SK-N-MC (cell line): Measurements from ENCODE around the gene SLC29A1.

ENCODE experiments used
- DNase-seq: peaks from one replicate; pipeline ENCODE4 v3.0.0-alpha.2; 2011; ENCODE audit warnings: low read depth, low spot score
- H3K27ac ChIP-seq: fragments of 200-600 bp; sonication (generic); 2 replicates; pipeline ENCODE4 v1.5.1; 2016; ENCODE audit warnings: mixed run types
- H3K36me3 ChIP-seq: fragments of 200-600 bp; sonication (generic); 2 replicates; pipeline ENCODE4 v1.6.1; 2017; ENCODE audit warnings: antibody characterized with exemption, low read length, mixed read lengths; ENCODE audit not compliant: insufficient read depth
- H3K4me3 ChIP-seq: fragments of 200-600 bp; sonication (generic); 2 replicates; pipeline ENCODE4 v1.5.1; 2016
- H3K9ac ChIP-seq: fragments of 200-600 bp; sonication (generic); 2 replicates; pipeline ENCODE4 v1.8.0; 2017; ENCODE audit warnings: mixed run types, mixed read lengths; ENCODE audit not compliant: insufficient read length
- H3K9me3 ChIP-seq: fragments of 200-600 bp; sonication (generic); 2 replicates; pipeline ENCODE4 v1.6.1; 2017; ENCODE audit warnings: low read depth, mild to moderate bottlenecking, antibody characterized with exemption, low read length, moderate library complexity, mixed read lengths
- EZH2 ChIP-seq: fragments of 200-600 bp; sonication (generic); IDR thresholded peaks from one replicate; pipeline ENCODE4 v1.6.1; 2017; ENCODE audit warnings: antibody characterized with exemption
- FOXP2 ChIP-seq: optimal IDR thresholded peaks from 2 replicates; pipeline ENCODE3; 2011; ENCODE audit warnings: mild to moderate bottlenecking, moderate library complexity; ENCODE audit not compliant: insufficient read depth; ENCODE audit errors: extremely low read length, control extremely low read depth
- POLR2AphosphoS5 ChIP-seq: IDR thresholded peaks from 2 replicates; pipeline ENCODE4 v1.6.1; 2012; ENCODE audit warnings: mild to moderate bottlenecking, low read depth, low read length, borderline replicate concordance

The SLC29A1 gene

GRCh38 chr6:44234101-44235025 lies 11.0 kb downstream of the SLC29A1 start:
- Histone ChIP-seq H3K9me3 (no peaks in the 10 kb centered on the region), H3K4me3 (no peak overlapping the region), H3K9ac (no peak overlapping the region), H3K36me3 (peaks cover 61% of the 10 kb centered on the region), H3K27ac (peak overlapping the region; percentile 26)
- DNase-seq = no peak
- TF ChIP-seq EZH2 (no peak), POLR2AphosphoS5 (no peak), FOXP2 (no peak)

DNA sequence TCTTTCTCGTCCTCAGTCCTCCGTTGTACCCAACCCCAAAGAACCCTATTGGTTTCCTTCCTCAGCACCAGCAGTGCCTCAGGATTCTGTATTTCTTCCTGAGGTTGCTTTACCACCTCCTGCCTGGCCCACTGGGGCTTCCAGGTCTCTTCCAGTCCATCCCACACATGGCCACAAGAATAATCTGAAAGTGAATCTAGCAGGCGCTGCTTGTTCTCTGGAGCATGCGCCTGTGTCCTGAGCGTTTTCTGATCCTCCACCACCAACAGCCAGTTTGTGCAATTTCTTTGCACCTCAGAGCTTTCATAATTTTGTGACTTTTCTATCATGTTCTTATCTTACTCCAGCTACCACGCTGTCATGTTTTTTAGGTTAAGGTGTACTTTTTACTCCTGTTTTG lies 11.9 kb downstream of the SLC29A1 start:
- no peak overlapping the region for H3K4me3 ChIP-seq
- H3K9ac ChIP-seq = no peak overlapping the region
- H3K36me3 ChIP-seq = peaks cover 52% of the 10 kb centered on the region
- peak overlapping the region; percentile 26 for H3K27ac ChIP-seq
- no peak for DNase-seq
- no peaks in the 10 kb centered on the region for H3K9me3 ChIP-seq
- TF ChIP-seq FOXP2 = no peak

DNA sequence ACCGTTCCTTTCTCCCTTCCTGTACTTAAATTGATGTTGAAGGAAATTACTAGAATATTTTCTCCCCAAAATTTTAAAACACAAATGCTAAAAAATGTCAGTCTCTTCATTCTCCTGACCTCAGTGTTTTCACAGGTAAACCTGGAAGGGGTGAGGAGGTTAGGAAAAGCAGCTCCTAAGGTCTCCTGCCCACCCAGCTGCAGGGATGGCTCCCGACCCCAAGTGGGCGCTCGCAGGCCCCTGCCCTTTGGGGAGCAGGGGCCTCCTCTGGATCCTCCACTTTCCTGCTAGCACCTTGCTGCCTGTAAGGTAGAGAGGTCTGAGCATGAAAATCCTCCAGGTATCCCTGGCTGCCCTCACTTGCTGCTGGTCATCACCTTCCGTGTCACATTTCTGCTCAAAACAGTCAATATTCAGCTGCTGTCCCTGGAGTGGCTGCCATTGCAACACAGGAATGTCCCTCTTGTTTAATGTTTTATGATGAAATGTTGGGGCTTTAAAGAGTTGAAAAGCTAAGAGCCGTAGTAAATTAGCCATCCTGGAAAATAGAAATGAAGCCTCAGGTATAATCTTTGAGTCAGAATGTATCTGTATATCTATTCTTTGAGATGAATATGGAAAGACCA lies 12.6 kb downstream of the SLC29A1 start:
- Histone ChIP-seq H3K36me3 (peaks cover 45% of the 10 kb centered on the region), H3K27ac (0 out of 2 replicates have a peak overlapping the region, but pooled peaks have one; percentile 26), H3K9me3 (no peaks in the 10 kb centered on the region), H3K4me3 (no peak overlapping the region), H3K9ac (no peak overlapping the region)
- TF ChIP-seq POLR2AphosphoS5 = no peak
- no peak for TF ChIP-seq EZH2
- TF ChIP-seq FOXP2 = no peak
- DNase-seq = no peak

DNA sequence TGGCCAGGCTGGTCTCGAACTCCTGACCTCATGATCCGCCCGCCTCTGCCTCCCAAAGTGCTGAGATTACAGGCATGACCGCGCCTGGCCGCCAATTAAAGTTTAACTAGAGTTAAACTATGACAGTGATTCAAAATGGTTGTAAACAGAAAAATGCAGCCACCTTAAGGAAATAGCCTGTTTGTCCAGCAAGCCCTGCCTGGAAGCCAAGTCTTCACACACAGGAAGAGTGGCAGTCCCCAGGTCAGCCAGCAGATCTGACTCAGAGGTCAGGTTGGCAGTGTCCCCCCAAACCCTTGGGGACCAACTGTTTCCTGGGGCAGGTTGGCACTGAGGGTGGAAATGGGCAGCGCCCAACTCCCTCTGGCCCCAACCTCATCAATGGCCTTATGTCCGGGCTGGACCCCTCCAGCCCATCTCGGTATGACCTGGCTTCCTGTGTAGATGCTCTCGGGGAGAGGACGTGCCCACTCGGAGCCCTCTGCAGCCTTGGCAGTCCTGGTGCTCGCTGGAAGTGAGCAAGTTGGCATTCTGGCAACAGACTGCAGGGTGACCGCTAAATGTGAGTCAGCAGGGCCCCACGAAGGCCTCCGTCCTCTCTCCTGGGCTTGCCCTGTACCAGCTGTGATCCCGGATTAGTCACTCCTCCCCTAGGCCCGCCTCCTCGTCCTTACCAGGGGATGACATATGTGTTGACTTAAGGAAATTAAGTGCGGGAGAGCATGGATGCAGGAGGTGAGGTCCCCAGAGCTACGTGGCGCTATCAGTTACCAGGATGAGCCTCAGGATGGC lies 13.8 kb downstream of the SLC29A1 start:
- H3K9ac ChIP-seq = peak overlapping the region; percentile 72
- H3K27ac ChIP-seq = no peak overlapping the region
- no peak for DNase-seq
- TF ChIP-seq EZH2 (no peak), POLR2AphosphoS5 (no peak; the same call in 1 of the 2 replicates), FOXP2 (no peak)
- H3K4me3 ChIP-seq = peak overlapping the region; percentile 82
- H3K9me3 ChIP-seq = no peaks in the 10 kb centered on the region
- H3K36me3 ChIP-seq = peaks cover 35% of the 10 kb centered on the region

DNA sequence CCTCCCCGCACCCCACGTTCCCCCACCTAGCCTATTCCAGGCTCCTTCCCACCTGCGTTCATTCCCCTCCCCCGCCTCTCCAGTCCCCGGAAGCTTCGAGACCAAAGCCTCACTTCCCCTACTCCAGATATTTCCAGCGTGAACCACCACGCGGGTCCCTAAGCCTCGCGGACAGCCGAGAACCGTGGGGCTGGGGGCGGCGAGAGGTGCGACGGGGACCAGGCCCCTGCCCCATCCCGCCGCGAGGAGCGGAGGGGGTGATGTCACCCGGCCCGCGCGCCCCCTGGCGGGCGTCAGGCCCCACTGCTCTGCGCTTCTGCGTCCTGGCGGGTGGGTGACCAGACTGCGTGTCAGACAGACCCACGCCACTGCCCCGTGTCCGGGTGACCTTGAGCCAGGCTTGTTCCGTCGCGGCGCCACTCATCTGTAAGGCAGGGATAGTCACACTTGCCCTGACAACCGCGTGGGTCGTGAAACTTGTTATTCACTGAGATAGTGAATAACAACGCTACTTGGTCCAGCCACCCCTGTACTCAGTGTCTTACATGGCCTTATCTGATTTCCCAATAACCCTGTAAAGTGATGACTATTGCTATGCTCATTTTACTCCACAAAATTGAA lies 14.5 kb downstream of the SLC29A1 start:
- H3K36me3 ChIP-seq = peaks cover 28% of the 10 kb centered on the region
- no peak overlapping the region for H3K27ac ChIP-seq
- no peak for DNase-seq
- peak overlapping the region; percentile 82 for H3K4me3 ChIP-seq
- H3K9ac ChIP-seq = peak overlapping the region; percentile 72
- TF ChIP-seq POLR2AphosphoS5 (peak; percentile 57), FOXP2 (no peak), EZH2 (no peak)
- H3K9me3 ChIP-seq = no peaks in the 10 kb centered on the region

GRCh38 chr6:44238687-44239350 lies 15.4 kb downstream of the SLC29A1 start:
- TF ChIP-seq POLR2AphosphoS5 (no peak), EZH2 (no peak), FOXP2 (no peak)
- no peak overlapping the region for H3K9ac ChIP-seq
- DNase-seq = no peak
- H3K27ac ChIP-seq = no peak overlapping the region
- no peak overlapping the region for H3K4me3 ChIP-seq
- no peaks in the 10 kb centered on the region for H3K9me3 ChIP-seq
- peaks cover 19% of the 10 kb centered on the region for H3K36me3 ChIP-seq

DNA sequence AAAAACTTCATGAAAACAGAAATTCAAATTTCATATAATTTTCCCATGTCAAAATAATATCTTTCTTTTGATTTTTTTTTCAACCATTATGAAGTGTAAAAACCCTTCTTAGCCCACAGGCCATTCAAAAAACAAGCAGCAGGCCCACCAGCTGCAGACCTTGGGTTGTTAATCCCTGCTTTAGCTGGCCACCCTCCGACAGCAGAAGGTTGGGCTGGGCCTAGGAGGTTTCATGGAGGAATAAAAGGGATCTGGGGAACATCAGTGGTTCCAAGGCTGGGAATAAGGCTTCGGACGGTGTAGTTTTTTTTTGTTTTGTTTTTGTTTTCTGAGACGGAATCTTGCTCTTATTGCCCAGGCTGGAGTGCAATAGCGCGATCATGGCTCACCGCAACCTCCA lies 19.9 kb downstream of the SLC29A1 start:
- DNase-seq = no peak
- no peak overlapping the region for H3K27ac ChIP-seq
- TF ChIP-seq POLR2AphosphoS5 = no peak
- TF ChIP-seq EZH2 = no peak
- TF ChIP-seq FOXP2 = no peak
- H3K36me3 ChIP-seq = peaks cover 8% of the 10 kb centered on the region
- H3K9me3 ChIP-seq = no peaks in the 10 kb centered on the region
- no peak overlapping the region for H3K9ac ChIP-seq
- no peak overlapping the region for H3K4me3 ChIP-seq

DNA sequence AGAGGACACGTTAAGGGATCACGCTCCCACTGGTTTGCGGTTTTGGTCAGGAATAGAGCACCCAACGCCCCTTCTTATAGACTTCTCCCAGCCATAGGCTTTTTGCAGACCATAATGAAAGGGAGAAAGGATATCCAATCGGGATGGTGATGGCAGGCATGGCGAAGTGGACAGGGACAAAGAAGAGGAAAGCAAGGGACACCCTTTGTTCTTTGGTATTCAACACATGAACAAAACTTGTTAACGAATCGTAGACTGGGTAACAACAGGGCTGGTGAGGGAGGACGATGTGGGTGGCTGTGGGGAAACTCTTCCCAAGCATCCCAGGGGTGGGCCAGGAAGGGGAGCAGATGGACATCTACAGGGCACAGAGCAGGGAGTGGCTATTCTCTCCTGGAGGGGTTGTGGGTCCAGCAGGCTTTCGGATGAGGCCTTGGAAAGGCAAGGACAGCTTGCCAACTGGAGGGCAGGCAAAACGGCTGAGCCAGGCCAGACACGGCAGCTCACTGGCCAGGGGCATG lies 22.1 kb downstream of the SLC29A1 start:
- no peak overlapping the region for H3K27ac ChIP-seq

More for the DNA sequence above, 22.1 kb downstream of the SLC29A1 start:
- DNase-seq = no peak
- TF ChIP-seq FOXP2 (no peak), EZH2 (no peak), POLR2AphosphoS5 (no peak)
- no peak overlapping the region; the same call in 1 of the 2 replicates for H3K4me3 ChIP-seq
- H3K36me3 ChIP-seq = peaks cover 29% of the 10 kb centered on the region
- no peaks in the 10 kb centered on the region for H3K9me3 ChIP-seq
- no peak overlapping the region for H3K9ac ChIP-seq
